HepG2 (cell line): ENCODE data around the gene HSPA1B. TPM values are rescaled to one million over a fixed set of nuclear protein-coding genes. Genes with fewer than 3 reads are reported as not detected.

ENCODE experiments used
- ATAC-seq: fragments of 200-7000 bp; cut with Tn5 transposase; 3 replicates; pipeline ENCODE4 v1.9.1; 2020; ENCODE audit warnings: mild to moderate bottlenecking, moderate library complexity
- BruUV-seq: library from RNA; stranded (reverse); fragments of 400-500 nt; replicated peaks from 2 replicates; lab custom pipeline; 2021; lab: Mats Ljungman, UMichigan
- CTCF ChIA-PET: fragments of 300-600 bp; formaldehyde crosslinking; extraction: SDS; loops from one replicate; lab custom pipeline; 2021; ENCODE audit warnings: low total read pairs, inconsistent platforms, low intra/inter-chr PET ratio; lab: Yijun Ruan, JAX
- POLR2A ChIA-PET: fragments of 350-600 bp; sonication (Branson Sonifier 250); formaldehyde crosslinking; loops from one replicate; lab custom pipeline; 2020; ENCODE audit warnings: antibody characterized with exemption, inconsistent platforms; lab: Yijun Ruan, JAX
- DNase-seq: peaks from one replicate; pipeline ENCODE4 v3.0.0-alpha.2; 2015; ENCODE audit warnings: low spot score
- FAIRE-seq: peaks from 3 replicates; lab custom pipeline; 2011; peaks lifted over from hg19 to GRCh38; lab: Jason Lieb, UNC
- H2AFZ ChIP-seq: one replicate; pipeline ENCODE4 v1.6.1; 2011; ENCODE audit warnings: low read length, inconsistent platforms
- H3K27ac ChIP-seq: fragments of 300-600 bp; 3 replicates; pipeline ENCODE4 v1.8.0; 2011; ENCODE audit warnings: mixed run types, mild to moderate bottlenecking, mixed read lengths, low read length, inconsistent platforms; ENCODE audit not compliant: insufficient read depth; ENCODE audit errors: extremely low read length
- H3K27me3 ChIP-seq, 2 experiments: fragments of 200-600 bp in 1 of 2; 2 replicates in 1 of 2; 3 replicates in 1 of 2; pipeline versions ENCODE4 v1.6.0 to v1.8.0; 2011; ENCODE audit warnings: low read length in 2 of 2, mild to moderate bottlenecking in 2 of 2, moderate library complexity in 2 of 2, inconsistent platforms in 1 of 2; ENCODE audit not compliant: insufficient read depth in 2 of 2, control insufficient read depth in 1 of 2
- H3K36me3 ChIP-seq, 2 experiments: fragments of 200-600 bp in 1 of 2; replicated peaks in 1 of 2; 2 replicates in 1 of 2; 3 replicates in 1 of 2; pipeline versions ENCODE4 v1.5.1 to v1.8.0; 2011; ENCODE audit warnings: low read length in 2 of 2, inconsistent platforms in 1 of 2; ENCODE audit not compliant: insufficient read depth in 2 of 2, control insufficient read depth in 1 of 2
- H3K4me1 ChIP-seq: 2 replicates; pipeline ENCODE4 v1.5.1; 2012; ENCODE audit warnings: low read length, inconsistent platforms; ENCODE audit not compliant: insufficient read depth
- H3K4me2 ChIP-seq: 2 replicates; pipeline ENCODE4 v1.6.0; 2011; ENCODE audit warnings: low read depth, low read length, inconsistent platforms
- H3K4me3 ChIP-seq, 3 experiments: fragments of 200-600 bp in 1 of 3; sonication (generic), shearing (Covaris generic) in 1 of 3; replicated peaks in 1 of 3; 2 replicates each; pipeline ENCODE4 v1.5.1; 2011 to 2016; ENCODE audit warnings: low read length in 3 of 3, inconsistent platforms in 2 of 3, low read depth in 2 of 3, mild to moderate bottlenecking in 2 of 3, control low read depth in 1 of 3, mixed read lengths in 1 of 3; ENCODE audit not compliant: insufficient read depth in 1 of 3
- H3K79me2 ChIP-seq: one replicate; pipeline ENCODE4 v1.6.1; 2011; ENCODE audit warnings: low read length, inconsistent platforms; ENCODE audit not compliant: insufficient read depth
- H3K9ac ChIP-seq: 2 replicates; pipeline ENCODE4 v1.6.0; 2011; ENCODE audit warnings: mild to moderate bottlenecking, low read depth, low read length, inconsistent platforms; ENCODE audit not compliant: insufficient read depth
- H3K9me3 ChIP-seq: 2 replicates; pipeline ENCODE4 v1.5.1; 2012; ENCODE audit warnings: mild to moderate bottlenecking, low read length
- H4K20me1 ChIP-seq: 2 replicates; pipeline ENCODE4 v1.6.0; 2011; ENCODE audit warnings: inconsistent platforms, mild to moderate bottlenecking, low read length, moderate library complexity; ENCODE audit not compliant: insufficient read depth
- AKAP8 ChIP-seq: sonication (generic); formaldehyde crosslinking; IDR thresholded peaks from 2 replicates; pipeline ENCODE4 v1.5.1; 2020; ENCODE audit warnings: mild to moderate bottlenecking, missing genetic modification reagents
- CENPX ChIP-seq: sonication (generic); formaldehyde crosslinking; IDR thresholded peaks from 2 replicates; pipeline ENCODE4 v1.9.0; 2021; ENCODE audit warnings: mild to moderate bottlenecking, missing genetic modification reagents, moderate library complexity
- CHD2 ChIP-seq: IDR thresholded peaks from 2 replicates; pipeline ENCODE4 v1.6.1; 2011; ENCODE audit warnings: low read depth, low read length, improper control_type of control experiment
- FOXA3 ChIP-seq: IDR thresholded peaks from 2 replicates; pipeline ENCODE4 v1.6.1; 2016; ENCODE audit warnings: missing genetic modification reagents, missing compliant biosample characterization
- GABPA ChIP-seq, 2 experiments: IDR thresholded peaks; 2 replicates each; pipeline ENCODE4 v1.6.1; 2011 to 2016; ENCODE audit warnings: low read depth in 2 of 2, low read length in 1 of 2, missing biosample characterization in 1 of 2, missing genetic modification characterization in 1 of 2
- IRX3 ChIP-seq: sonication (generic); formaldehyde crosslinking; IDR thresholded peaks from 2 replicates; pipeline ENCODE4 v1.8.1; 2023; ENCODE audit warnings: mild to moderate bottlenecking, low read depth, missing genetic modification reagents, borderline replicate concordance
- KLF9 ChIP-seq: IDR thresholded peaks from 2 replicates; pipeline ENCODE4 v1.6.1; 2016; ENCODE audit warnings: low read depth
- MYC ChIP-seq: sonication (generic); formaldehyde crosslinking; IDR thresholded peaks from 2 replicates; pipeline ENCODE4 v1.9.0; 2021; ENCODE audit warnings: missing genetic modification reagents, borderline replicate concordance
- PTBP1 ChIP-seq: fragments of 200-400 bp; formaldehyde crosslinking; IDR thresholded peaks from 2 replicates; pipeline ENCODE4 v1.6.1; 2018; ENCODE audit warnings: low read length, low read depth; ENCODE audit not compliant: poor library complexity, severe bottlenecking
- RNF2 ChIP-seq: fragments of 450-650 bp; conservative IDR thresholded peaks from 2 replicates; pipeline ENCODE4 v1.6.1; 2016; ENCODE audit warnings: low read depth
- ZNF674 ChIP-seq: sonication (generic); formaldehyde crosslinking; IDR thresholded peaks from 2 replicates; pipeline ENCODE4 v1.5.0; 2020; ENCODE audit warnings: low read depth, mild to moderate bottlenecking, missing genetic modification reagents
- ZNF850 ChIP-seq: sonication (generic); formaldehyde crosslinking; conservative IDR thresholded peaks from 2 replicates; pipeline ENCODE4 v1.9.0; 2021; ENCODE audit warnings: mild to moderate bottlenecking, missing genetic modification reagents
- ZSCAN25 ChIP-seq: sonication (generic); formaldehyde crosslinking; IDR thresholded peaks from 2 replicates; pipeline ENCODE4 v1.8.0; 2022; ENCODE audit warnings: mild to moderate bottlenecking, missing genetic modification reagents
- WGBS: methylation state at CpG from one replicate; pipeline ENCODE4 v1.1.6; 2017; ENCODE audit warnings: low lambda C conversion rate; 5-methylcytosine and 5-hydroxymethylcytosine counted together
- in situ Hi-C: cut with HindIII; loops from 2 replicates; pipeline ENCODE4 v1.10.0; 2017; ENCODE audit warnings: low pct_unique_long_range_greater_than_20kb; ENCODE audit not compliant: extremely low pct_ligation_motif_present
- intact Hi-C: fragments of 100-400 bp; cut with micrococcal nuclease; formaldehyde crosslinking; loops from one replicate; pipeline ENCODE4 v1.10.0; 2022; ENCODE audit not compliant: unreplicated experiment
- polyA plus RNA-seq, 8 experiments: library from polyadenylated mRNA; depleted of rRNA in 3 of 8; stranded (reverse) in 7 of 8; unstranded in 1 of 8; fragments of >200 nt; fragmentation: Illumina TruSeq in 4 of 8; extraction: Trizol in 4 of 8; gene quantifications; 2 replicates each; pipeline versions ENCODE4 v1.2.1 to v1.2.3, GENCODE V29; 2011 to 2016; ENCODE audit warnings: low read depth in 4 of 8, missing spikeins in 1 of 8, mixed read lengths in 1 of 8; ENCODE audit not compliant: insufficient read depth in 1 of 8
- total RNA-seq, 5 experiments: library from RNA; depleted of rRNA; stranded (reverse); fragments of >200 nt; fragmentation: Illumina TruSeq; extraction: Trizol; gene quantifications; 2 replicates each; pipeline ENCODE4 v1.2.3, GENCODE V29; 2016; ENCODE audit warnings: low read depth in 1 of 5
- TF ChIP-seq, protein P1 (sequence below): sonication (generic); formaldehyde crosslinking; IDR thresholded peaks from 2 replicates; pipeline ENCODE4 v1.8.1; 2022; ENCODE audit warnings: low read depth, mild to moderate bottlenecking, missing genetic modification reagents
- TF ChIP-seq, protein P2 (sequence below): fragments of 450-650 bp; IDR thresholded peaks from 2 replicates; pipeline ENCODE4 v1.6.1; 2016

HSPA1B gene
- total and polyA plus RNA-seq, 2 of the 13 experiments (the other 11 are each of a cell fraction or from before 2014, with no cell fraction given), result 26.0 to 186 TPM

DNA sequence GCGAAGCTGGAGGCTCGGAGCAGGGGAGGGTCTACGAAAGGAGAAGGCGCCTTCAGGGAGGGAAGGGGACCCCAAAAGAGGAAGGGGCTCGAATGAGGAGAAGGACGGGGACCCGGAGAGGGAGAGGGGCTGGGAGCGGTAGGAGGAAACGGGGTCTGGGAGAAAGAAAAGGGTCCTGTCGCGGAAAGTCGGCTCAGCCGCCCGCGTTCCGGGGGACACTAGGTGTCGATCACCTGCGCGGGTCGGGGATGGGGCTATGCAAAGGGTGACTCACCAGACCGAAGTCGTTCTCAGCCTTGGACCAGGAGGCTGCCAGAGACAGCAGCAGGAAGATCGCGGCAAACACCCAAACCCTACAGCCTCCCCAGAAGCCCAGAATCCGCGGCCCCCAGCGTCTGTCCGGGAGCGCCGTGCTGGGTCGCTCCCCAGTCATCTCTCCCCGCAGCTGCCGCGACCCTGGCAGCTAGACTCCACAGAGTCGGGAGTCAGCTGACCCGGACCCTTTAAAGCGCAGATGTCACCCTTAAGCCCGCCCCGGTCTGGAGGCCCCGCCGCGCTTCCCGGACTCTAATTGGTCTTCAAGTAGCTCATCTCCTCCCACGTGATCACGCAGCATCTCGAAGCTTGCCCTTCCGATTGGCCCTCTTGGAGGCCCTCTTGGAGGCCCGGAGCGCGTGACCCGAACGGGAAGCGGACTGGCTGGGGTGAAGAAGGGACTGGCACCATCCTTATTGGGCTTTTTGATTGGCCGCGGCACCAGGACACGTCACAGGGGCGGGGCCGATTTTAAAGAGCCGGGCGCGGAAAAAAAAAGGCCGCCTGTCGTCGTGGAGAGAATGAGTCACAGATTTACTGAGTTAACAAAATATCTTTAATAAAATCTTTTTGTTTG, 35.1 kb downstream of the HSPA1B start, which contains the start of gene NEU1:
NEU1 (minus strand) TSS at position 478 of the 892 bp plus-strand sequence; CDS start at position 433, 45 bp downstream.
- no peaks in the 10 kb centered on the region for H3K9me3 ChIP-seq
- H3K4me3 ChIP-seq, result peak within 1 kb of the TSS; percentile 75 to 99 (median 84)
- no peaks in the 10 kb centered on the region; a peak in 1 of 5 replicates for H3K27me3 ChIP-seq
- H3K9ac ChIP-seq, result peak within 1 kb of the TSS; percentile 89
- ChIA-PET CTCF (no interaction called here), POLR2A (interaction anchor here (0.6 to 5.4 kb wide), 58 partner anchors 9 to 1109 kb away, joined by 3 to 264 read pairs (median 6); partner anchors contain the start of genes ABHD16A, AIF1, APOM and ATF6B)
- BruUV-seq, result no TSS peak
- peak within 1 kb of the TSS; percentile 99 for H3K4me2 ChIP-seq
- peak within 1 kb of the TSS; percentile 92 for H3K27ac ChIP-seq
- under 1% methylated on average over 40 of the region's 64 CpGs for WGBS
- peak; percentile 81 for ATAC-seq
- peak; percentile 100 for DNase-seq
- in situ Hi-C loops, result no loop called here
- H2AFZ ChIP-seq, result no peak within 1 kb of the TSS
- no peaks in the 10 kb centered on the region for H4K20me1 ChIP-seq
- peak; percentile 87 for FAIRE-seq
- H3K36me3 ChIP-seq, result peaks cover 6 to 29% of the 10 kb centered on the region in 2 experiments; a peak in 4 of 5 replicates
- H3K79me2 ChIP-seq, result peaks cover 35% of the 10 kb centered on the region
- intact Hi-C loops, result loop anchor here (1.0 to 2.0 kb wide), 2 partner anchors 28 to 90 kb away; no protein-coding TSS in a partner anchor
- H3K4me1 ChIP-seq, result peaks cover 68% of the 10 kb centered on the region
- TF ChIP-seq KLF9 (CRISPR knock-in tag) (peak; percentile 88), GABPA (IDR thresholded peaks at IDR 0.05; ENCODE audit: low read depth, low read length) (no peak), GABPA (CRISPR knock-in tag; IDR thresholded peaks at IDR 0.05; ENCODE audit: low read depth) (peak; percentile 75), FOXA3 (CRISPR knock-in tag) (no peak; the same call in 1 of the 2 replicates), RNF2 (0 out of 2 replicates have a peak, but pooled peaks have one; percentile 52), MYC (peak; percentile 67), CENPX (no peak), IRX3 (CRISPR knock-in tag) (peak; percentile 92), ZSCAN25 (no peak; the same call in 1 of the 2 replicates), ZNF674 (CRISPR knock-in tag) (no peak), ZNF850 (CRISPR knock-in tag) (no peak), AKAP8 (peak; percentile 90), PTBP1 (peak; percentile 28), CHD2 (no peak)
- TF ChIP-seq, protein P1, sequence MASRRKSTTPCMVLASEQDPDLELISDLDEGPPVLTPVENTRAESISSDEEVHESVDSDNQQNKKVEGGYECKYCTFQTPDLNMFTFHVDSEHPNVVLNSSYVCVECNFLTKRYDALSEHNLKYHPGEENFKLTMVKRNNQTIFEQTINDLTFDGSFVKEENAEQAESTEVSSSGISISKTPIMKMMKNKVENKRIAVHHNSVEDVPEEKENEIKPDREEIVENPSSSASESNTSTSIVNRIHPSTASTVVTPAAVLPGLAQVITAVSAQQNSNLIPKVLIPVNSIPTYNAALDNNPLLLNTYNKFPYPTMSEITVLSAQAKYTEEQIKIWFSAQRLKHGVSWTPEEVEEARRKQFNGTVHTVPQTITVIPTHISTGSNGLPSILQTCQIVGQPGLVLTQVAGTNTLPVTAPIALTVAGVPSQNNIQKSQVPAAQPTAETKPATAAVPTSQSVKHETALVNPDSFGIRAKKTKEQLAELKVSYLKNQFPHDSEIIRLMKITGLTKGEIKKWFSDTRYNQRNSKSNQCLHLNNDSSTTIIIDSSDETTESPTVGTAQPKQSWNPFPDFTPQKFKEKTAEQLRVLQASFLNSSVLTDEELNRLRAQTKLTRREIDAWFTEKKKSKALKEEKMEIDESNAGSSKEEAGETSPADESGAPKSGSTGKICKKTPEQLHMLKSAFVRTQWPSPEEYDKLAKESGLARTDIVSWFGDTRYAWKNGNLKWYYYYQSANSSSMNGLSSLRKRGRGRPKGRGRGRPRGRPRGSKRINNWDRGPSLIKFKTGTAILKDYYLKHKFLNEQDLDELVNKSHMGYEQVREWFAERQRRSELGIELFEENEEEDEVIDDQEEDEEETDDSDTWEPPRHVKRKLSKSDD, result peak; percentile 87; the same call in 1 of the 2 replicates
- TF ChIP-seq, protein P2, sequence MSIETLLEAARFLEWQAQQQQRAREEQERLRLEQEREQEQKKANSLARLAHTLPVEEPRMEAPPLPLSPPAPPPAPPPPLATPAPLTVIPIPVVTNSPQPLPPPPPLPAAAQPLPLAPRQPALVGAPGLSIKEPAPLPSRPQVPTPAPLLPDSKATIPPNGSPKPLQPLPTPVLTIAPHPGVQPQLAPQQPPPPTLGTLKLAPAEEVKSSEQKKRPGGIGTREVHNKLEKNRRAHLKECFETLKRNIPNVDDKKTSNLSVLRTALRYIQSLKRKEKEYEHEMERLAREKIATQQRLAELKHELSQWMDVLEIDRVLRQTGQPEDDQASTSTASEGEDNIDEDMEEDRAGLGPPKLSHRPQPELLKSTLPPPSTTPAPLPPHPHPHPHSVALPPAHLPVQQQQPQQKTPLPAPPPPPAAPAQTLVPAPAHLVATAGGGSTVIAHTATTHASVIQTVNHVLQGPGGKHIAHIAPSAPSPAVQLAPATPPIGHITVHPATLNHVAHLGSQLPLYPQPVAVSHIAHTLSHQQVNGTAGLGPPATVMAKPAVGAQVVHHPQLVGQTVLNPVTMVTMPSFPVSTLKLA, result peak; percentile 78
